Right lobe of liver (tissue), 4 donors: Measurements from ENCODE around the gene FBXO10.

Source experiments
- CTCF ChIP-seq, 4 donors: fragments of 200-600 bp in 3 of 4; fragments of 450-650 bp in 1 of 4; IDR thresholded peaks; one replicate each; pipeline versions ENCODE4 v1.5.1 to v1.8.0; 2016 to 2022; ENCODE audit warnings: antibody characterized with exemption in 4 of 4, mild to moderate bottlenecking in 2 of 4
- POLR2A ChIP-seq: fragments of 450-650 bp; IDR thresholded peaks from one replicate; pipeline ENCODE4 v1.6.1; 2017; ENCODE audit warnings: antibody characterized with exemption, mild to moderate bottlenecking
- donor health status: DM: no; HTN: no; CAD: no.
- donor health status: DM: no; HTN: no; CAD: no.
- donor health status: DM: no; HTN: yes; CAD: no.

DNA sequence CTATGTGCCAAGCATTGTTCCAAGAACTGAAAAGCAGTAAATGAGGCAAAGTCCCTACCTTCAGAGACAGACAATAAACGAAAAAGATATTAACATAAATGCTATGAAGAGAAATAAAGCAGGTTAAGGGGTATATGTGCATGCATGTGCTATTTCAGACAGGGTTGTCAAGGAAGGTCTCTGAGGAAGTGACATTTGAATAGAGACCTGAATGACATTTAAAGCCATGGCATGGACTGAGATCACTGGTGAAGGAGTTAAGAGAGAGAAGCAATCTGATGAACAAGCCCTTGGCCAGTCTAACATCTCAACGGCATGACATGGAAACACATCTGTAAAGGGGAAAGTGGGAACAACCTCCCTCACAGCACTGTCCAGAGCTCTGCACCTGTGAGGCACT is 14.5 kb downstream of the FBXO10 start:
- TF ChIP-seq CTCF (IDR thresholded peaks at IDR 0.05) (no peak), POLR2A (no peak)
